Measurements from ENCODE around the gene PI4KA.

Gene PI4KA

GRCh38 chr22:20814221-20814808 is 44.3 kb downstream of the PI4KA start:
- no peak for DNase-seq

GRCh38 chr22:20813056-20813455 is 45.6 kb downstream of the PI4KA start:
- no peak for DNase-seq

- DNase-seq, result no peak
Observed at GRCh38 chr22:20811971-20812660, 46.5 kb downstream of the PI4KA start.

- DNase-seq, result no peak
Observed at GRCh38 chr22:20811171-20811570, 47.4 kb downstream of the PI4KA start.

- DNase-seq, result peak; percentile 20
Observed at GRCh38 chr22:20810645-20811044, 48.0 kb downstream of the PI4KA start.

- DNase-seq, result no peak
Observed at GRCh38 chr22:20809538-20810185, 48.9 kb downstream of the PI4KA start.

- DNase-seq, result no peak
Observed at GRCh38 chr22:20808844-20809243, 49.8 kb downstream of the PI4KA start.

GRCh38 chr22:20807315-20807752 is 51.3 kb downstream of the PI4KA start:
- DNase-seq, result no peak

GRCh38 chr22:20805972-20806471 is 52.6 kb downstream of the PI4KA start:
- no peak for DNase-seq

- DNase-seq, result no peak
Observed at GRCh38 chr22:20804650-20805049, 54.0 kb downstream of the PI4KA start.

- peak; percentile 49 for DNase-seq
Observed at GRCh38 chr22:20803696-20804324, 54.8 kb downstream of the PI4KA start.

- DNase-seq, result no peak
Observed at GRCh38 chr22:20802922-20803553, 55.6 kb downstream of the PI4KA start.

- DNase-seq, result no peak
Observed at GRCh38 chr22:20802452-20802851, 56.2 kb downstream of the PI4KA start.

- DNase-seq, result no peak
Observed at GRCh38 chr22:20799449-20799848, 59.2 kb downstream of the PI4KA start.

- DNase-seq, result no peak
Observed at GRCh38 chr22:20798974-20799373, 59.6 kb downstream of the PI4KA start.

GRCh38 chr22:20798218-20798617 is 60.4 kb downstream of the PI4KA start:
- no peak for DNase-seq

- no peak for DNase-seq
Observed at GRCh38 chr22:20796731-20797130, 61.9 kb downstream of the PI4KA start.

- DNase-seq, result no peak
Observed at GRCh38 chr22:20794650-20795413, 63.8 kb downstream of the PI4KA start.

GRCh38 chr22:20793748-20794649 is 64.6 kb downstream of the PI4KA start:
- DNase-seq, result no peak

- no peak for DNase-seq
Observed at GRCh38 chr22:20792966-20793728, 65.5 kb downstream of the PI4KA start.
